GM12878 (cell line): ENCODE results near the gene IFI6. TPM values are rescaled to one million over a fixed set of nuclear protein-coding genes. Genes with fewer than 3 reads are reported as not detected.

Experiments used
- ATAC-seq: fragments of 200-7000 bp; cut with Tn5 transposase; 3 replicates; pipeline ENCODE4 v1.9.1; 2020; ENCODE audit warnings: mild to moderate bottlenecking, moderate library complexity
- BruUV-seq: library from RNA; stranded (reverse); fragments of 400-500 nt; replicated peaks from 2 replicates; lab custom pipeline; 2021; lab: Mats Ljungman, UMichigan
- CTCF ChIA-PET: fragments of 300-600 bp; sonication (Branson Sonifier 250); formaldehyde crosslinking; extraction: SDS; loops from one replicate; lab custom pipeline; 2021; ENCODE audit warnings: inconsistent platforms; lab: Yijun Ruan, JAX
- POLR2A ChIA-PET: fragments of 350-600 bp; formaldehyde crosslinking; extraction: SDS; loops from one replicate; lab custom pipeline; 2021; ENCODE audit warnings: inconsistent platforms; lab: Charles Lee
- RAD21 ChIA-PET: fragments of 300-600 bp; sonication (Branson Sonifier 250); formaldehyde crosslinking; loops from one replicate; lab custom pipeline; 2023; ENCODE audit warnings: antibody characterized with exemption; ENCODE audit not compliant: unreplicated experiment; lab: Charles Lee
- SMC1A ChIA-PET: fragments of 300-600 bp; sonication (Branson Sonifier 250); formaldehyde crosslinking; loops from one replicate; lab custom pipeline; 2023; ENCODE audit not compliant: unreplicated experiment, uncharacterized antibody; lab: Charles Lee
- DNase-seq: peaks from one replicate; pipeline ENCODE4 v3.0.0-alpha.2; 2011; ENCODE audit warnings: low read depth, low spot score
- FAIRE-seq: peaks from 3 replicates; lab custom pipeline; 2011; peaks lifted over from hg19 to GRCh38; lab: Jason Lieb, UNC
- H2AFZ ChIP-seq: 2 replicates; pipeline ENCODE4 v1.6.0; 2011; ENCODE audit warnings: low read depth, low read length, control low read depth; ENCODE audit not compliant: control insufficient read depth
- H3K27ac ChIP-seq: 2 replicates; pipeline ENCODE4 v1.5.1; 2011; ENCODE audit warnings: control low read depth; ENCODE audit not compliant: control insufficient read depth, insufficient read depth
- H3K27me3 ChIP-seq, 2 experiments: replicated peaks in 1 of 2; 2 replicates each; pipeline versions ENCODE4 v1.6.0 to v1.6.1; 2011; ENCODE audit warnings: low read length in 1 of 2; ENCODE audit not compliant: control insufficient read depth in 2 of 2, insufficient read depth in 2 of 2
- H3K36me3 ChIP-seq, 2 experiments: 2 replicates each; pipeline ENCODE4 v1.5.1; 2011; ENCODE audit warnings: low read length in 1 of 2; ENCODE audit not compliant: control insufficient read depth in 2 of 2, insufficient read depth in 2 of 2
- H3K4me1 ChIP-seq: 2 replicates; pipeline ENCODE4 v1.6.1; 2011; ENCODE audit warnings: mild to moderate bottlenecking, low read length, moderate library complexity, mixed read lengths; ENCODE audit not compliant: control insufficient read depth, insufficient read depth
- H3K4me2 ChIP-seq: 2 replicates; pipeline ENCODE4 v1.6.0; 2011; ENCODE audit warnings: control low read depth; ENCODE audit not compliant: control insufficient read depth, insufficient read depth
- H3K4me3 ChIP-seq: fragments of 200-600 bp; sonication (generic); 2 replicates; pipeline ENCODE4 v1.5.1; 2016
- H3K79me2 ChIP-seq: 2 replicates; pipeline ENCODE4 v1.6.0; 2011; ENCODE audit warnings: low read length; ENCODE audit not compliant: control insufficient read depth, insufficient read depth
- H3K9ac ChIP-seq: 2 replicates; pipeline ENCODE4 v1.8.0; 2011; ENCODE audit warnings: low read length, control low read depth, mixed read lengths; ENCODE audit not compliant: control insufficient read depth, insufficient read depth
- H3K9me3 ChIP-seq: replicated peaks from 3 replicates; pipeline ENCODE4 v1.5.1; 2011; ENCODE audit warnings: mild to moderate bottlenecking, low read length; ENCODE audit not compliant: control insufficient read depth, insufficient read depth
- H4K20me1 ChIP-seq: 2 replicates; pipeline ENCODE4 v1.6.0; 2011; ENCODE audit not compliant: control insufficient read depth, insufficient read depth
- BACH1 ChIP-seq: fragments of 450-650 bp; IDR thresholded peaks from 2 replicates; pipeline ENCODE4 v1.6.1; 2017; ENCODE audit warnings: mild to moderate bottlenecking, borderline replicate concordance
- BHLHE40 ChIP-seq, 2 experiments: fragments of 450-650 bp in 1 of 2; IDR thresholded peaks; 2 replicates each; pipeline ENCODE4 v1.6.1; 2011 to 2017; ENCODE audit warnings: low read depth in 2 of 2, borderline replicate concordance in 1 of 2, improper control_type of control experiment in 1 of 2, low read length in 1 of 2, mild to moderate bottlenecking in 1 of 2
- CHD1 ChIP-seq: IDR thresholded peaks from 2 replicates; pipeline ENCODE4 v1.6.1; 2012; ENCODE audit warnings: low read depth, low read length, improper control_type of control experiment
- DPF2 ChIP-seq: fragments of 450-650 bp; IDR thresholded peaks from 2 replicates; pipeline ENCODE4 v1.6.1; 2017; ENCODE audit warnings: mild to moderate bottlenecking
- EP300 ChIP-seq, 2 experiments: fragments of 150-350 bp in 1 of 2; IDR thresholded peaks; 2 replicates each; pipeline ENCODE4 v1.6.1; 2011 to 2012; ENCODE audit warnings: low read depth in 2 of 2, low read length in 2 of 2, borderline replicate concordance in 1 of 2, improper control_type of control experiment in 1 of 2, inconsistent platforms in 1 of 2; ENCODE audit not compliant: control insufficient read depth in 1 of 2
- IKZF1 ChIP-seq: fragments of 450-650 bp; conservative IDR thresholded peaks from 2 replicates; pipeline ENCODE4 v1.6.1; 2017; ENCODE audit warnings: antibody characterized with exemption, mild to moderate bottlenecking
- IKZF2 ChIP-seq, 2 experiments: fragments of 450-650 bp; IDR thresholded peaks; 2 replicates each; pipeline ENCODE4 v1.6.1; 2017; ENCODE audit warnings: mild to moderate bottlenecking in 2 of 2, moderate library complexity in 2 of 2
- JUNB ChIP-seq: IDR thresholded peaks from 2 replicates; pipeline ENCODE4 v1.6.1; 2016; ENCODE audit warnings: antibody characterized with exemption, mild to moderate bottlenecking
- MEF2B ChIP-seq: fragments of 450-650 bp; IDR thresholded peaks from 2 replicates; pipeline ENCODE4 v1.6.1; 2018; ENCODE audit warnings: mild to moderate bottlenecking, moderate library complexity; ENCODE audit not compliant: partially characterized antibody, poor library complexity, severe bottlenecking
- MLLT1 ChIP-seq: fragments of 450-650 bp; IDR thresholded peaks from 2 replicates; pipeline ENCODE4 v1.6.1; 2016; ENCODE audit warnings: mild to moderate bottlenecking
- PAX5 ChIP-seq: IDR thresholded peaks from 2 replicates; pipeline ENCODE4 v1.6.1; 2011; ENCODE audit warnings: low read depth, low read length, borderline replicate concordance
- PKNOX1 ChIP-seq: fragments of 450-650 bp; IDR thresholded peaks from 2 replicates; pipeline ENCODE4 v1.6.1; 2016; ENCODE audit warnings: mild to moderate bottlenecking
- POLR2AphosphoS2 ChIP-seq: IDR thresholded peaks from 2 replicates; pipeline ENCODE4 v1.6.1; 2011; ENCODE audit warnings: low read depth, mild to moderate bottlenecking, low read length, improper control_type of control experiment, moderate library complexity
- RAD21 ChIP-seq: IDR thresholded peaks from 2 replicates; pipeline ENCODE4 v1.6.1; 2011; ENCODE audit warnings: mild to moderate bottlenecking, low read depth, low read length, moderate library complexity; ENCODE audit not compliant: insufficient read depth
- SMARCA5 ChIP-seq: fragments of 450-650 bp; IDR thresholded peaks from 2 replicates; pipeline ENCODE4 v1.6.1; 2017; ENCODE audit warnings: mild to moderate bottlenecking
- SP1 ChIP-seq: IDR thresholded peaks from one replicate; pipeline ENCODE4 v1.6.1; 2011; ENCODE audit warnings: low read depth, low read length
- TCF12 ChIP-seq: IDR thresholded peaks from 2 replicates; pipeline ENCODE4 v1.6.1; 2011; ENCODE audit warnings: low read depth, mild to moderate bottlenecking, low read length
- ZBED1 ChIP-seq: IDR thresholded peaks from 2 replicates; pipeline ENCODE4 v1.6.1; 2016; ENCODE audit warnings: borderline replicate concordance
- ZNF24 ChIP-seq: fragments of 450-650 bp; IDR thresholded peaks from 2 replicates; pipeline ENCODE4 v1.6.1; 2017; ENCODE audit warnings: antibody characterized with exemption, mild to moderate bottlenecking
- WGBS: methylation state at CpG from one replicate; pipeline ENCODE4 v1.1.6; 2016; ENCODE audit warnings: low lambda C conversion rate; ENCODE audit not compliant: insufficient replicate concordance, insufficient coverage; ENCODE audit errors: missing lambda C conversion rate; 5-methylcytosine and 5-hydroxymethylcytosine counted together
- in situ Hi-C: fragments of 300-500 bp; cut with MboI; formaldehyde crosslinking; loops from 9 replicates; pipeline ENCODE4 v1.14.3; 2018; ENCODE audit warnings: mixed read lengths
- intact Hi-C: fragments of 100-400 bp; cut with micrococcal nuclease; formaldehyde crosslinking; loops from one replicate; pipeline ENCODE4 v1.14.2; 2022; ENCODE audit not compliant: unreplicated experiment
- polyA plus RNA-seq, 11 experiments: library from polyadenylated mRNA; depleted of rRNA in 4 of 11; unstranded in 6 of 11; stranded (reverse) in 5 of 11; fragments of >200 nt; fragmentation: Nextera tagmentation in 4 of 11; fragmentation: Illumina TruSeq in 1 of 11; extraction: Ambion mirVana in 4 of 11; extraction: Trizol in 1 of 11; gene quantifications; 1 replicate in 1 of 11; 2 replicates in 10 of 11; pipeline versions ENCODE4 v1.2.1 to v1.2.3, GENCODE V29; 2011 to 2016; ENCODE audit warnings: inconsistent platforms in 2 of 11, missing spikeins in 2 of 11, low read depth in 1 of 11
- total RNA-seq, 4 experiments: library from RNA; depleted of rRNA in 3 of 4; stranded (reverse); fragments of >200 nt in 3 of 4; fragmentation: Illumina TruSeq in 1 of 4; extraction: Trizol in 1 of 4; gene quantifications; 2 replicates each; pipeline versions ENCODE4 v1.2.1 to v1.2.3, GENCODE V29; 2013 to 2021

The IFI6 gene
- total and polyA plus RNA-seq, 10 of the 15 experiments (the other 5 are each of a cell fraction or from before 2014, with no cell fraction given): 5.6 to 123 (median 69.0) TPM

- TF ChIP-seq MLLT1 (peak; percentile 79), JUNB (peak; percentile 28; the same call in 1 of the 2 replicates), MEF2B (peak; percentile 7)
Measured at GRCh38 chr1:27660300-27660835, 11.6 kb downstream of the IFI6 start (continued).

- DNase-seq (peak; percentile 72), ATAC-seq (peak; percentile 75), FAIRE-seq (no peak)
- Histone ChIP-seq H4K20me1 (no peaks in the 10 kb centered on the region), H3K27me3 (no peaks in the 10 kb centered on the region), H3K79me2 (no peaks in the 10 kb centered on the region), H3K4me2 (peak overlapping the region; percentile 98), H3K36me3 (no peaks in the 10 kb centered on the region), H3K27ac (peak overlapping the region; percentile 99), H3K4me1 (peaks cover 66% of the 10 kb centered on the region), H3K9ac (peak overlapping the region; percentile 90), H3K9me3 (no peaks in the 10 kb centered on the region), H2AFZ (peak overlapping the region; percentile 57), H3K4me3 (peak overlapping the region; percentile 72)
- ChIA-PET RAD21 (interaction anchor here (0.7 to 8.8 kb wide), 15 partner anchors 10 to 240 kb away, joined by 3 to 268 read pairs (median 6); partner anchors contain the start of genes AHDC1 and FGR), SMC1A (interaction anchor here (1.7 to 8.0 kb wide), 10 partner anchors 10 to 103 kb away, joined by 6 to 248 read pairs (median 33); partner anchors contain the start of gene AHDC1), CTCF (interaction anchor here (0.6 to 8.8 kb wide), 20 partner anchors 10 to 264 kb away, joined by 3 to 327 read pairs (median 8); partner anchors contain the start of genes AHDC1, FGR and IFI6), POLR2A (interaction anchor here (1.3 to 5.9 kb wide), 12 partner anchors 10 to 51 kb away, joined by 4 to 141 read pairs (median 18); partner anchors contain the start of genes FGR and IFI6)
- in situ Hi-C loops (loop anchor here (5.0 kb wide), 4 partner anchors 52 to 357 kb away; no protein-coding TSS in a partner anchor), intact Hi-C loops (loop anchor here (1.0 to 10.0 kb wide), 4 partner anchors 15 to 335 kb away; partner anchors contain the start of gene TMEM222)
- BruUV-seq: TSS peak; percentile 55
- WGBS: 1% methylated on average over 59 of the region's 78 CpGs
- TF ChIP-seq BACH1 (peak; percentile 83), POLR2AphosphoS2 (peak; percentile 76), IKZF1 (peak; percentile 72), ZBED1 (peak; percentile 51), SP1 (peak; percentile 66), BHLHE40 (IDR thresholded peaks at IDR 0.05; ENCODE audit: borderline replicate concordance in 1 of 2, low read depth in 2 of 2, low read length in 1 of 2) (peak; percentile 88 to 97), CHD1 (no peak), TCF12 (peak; percentile 74), DPF2 (peak; percentile 82), IKZF2 (IDR thresholded peaks at IDR 0.05) (0 out of 4 replicates have a peak, but pooled peaks of 1 of the 2 experiments have one; percentile 6), PKNOX1 (peak; percentile 90), PAX5 (peak; percentile 92; the same call in 1 of the 2 replicates), RAD21 (no peak), ZNF24 (peak; percentile 73), EP300 (IDR thresholded peaks at IDR 0.05; ENCODE audit: borderline replicate concordance in 1 of 2, control insufficient read depth in 1 of 2, low read depth in 2 of 2, low read length in 2 of 2) (peak; percentile 71 to 77), SMARCA5 (peak; percentile 72)
Measured at GRCh38 chr1:27659497-27660299, 12.3 kb downstream of the IFI6 start.
